Stimulated activated naive CD8-positive, alpha-beta T cell treated with anti-CD3 and anti-CD28 coated beads, Interleukin-15, amount 100 ng/mL, for 72 hours (primary cell): ENCODE data around the gene KIF16B.

Experiments
- ATAC-seq: fragments of 150-1000 bp; cut with Tn5 transposase; 2 replicates; pipeline ENCODE4 v1.10.0; 2021; ENCODE audit warnings: mild to moderate bottlenecking, moderate library complexity
- DNase-seq, 2 donors: peaks; one replicate each; pipeline ENCODE4 v3.0.0; 2021 to 2022
- H3K27ac Mint-ChIP-seq, 2 donors: one replicate each; pipeline ENCODE4 v1.8.0; 2022; ENCODE audit warnings: mild to moderate bottlenecking in 2 of 2, mixed read lengths in 2 of 2, moderate library complexity in 2 of 2
- H3K27me3 Mint-ChIP-seq: one replicate; pipeline ENCODE4 v1.8.0; 2022; ENCODE audit warnings: mixed read lengths
- H3K4me1 Mint-ChIP-seq: one replicate; pipeline ENCODE4 v1.8.0; 2022; ENCODE audit warnings: mild to moderate bottlenecking, mixed read lengths
- H3K4me3 Mint-ChIP-seq, 2 donors: one replicate each; pipeline ENCODE4 v1.8.0; 2022; ENCODE audit warnings: mild to moderate bottlenecking in 2 of 2, mixed read lengths in 2 of 2, moderate library complexity in 1 of 2
- H3K9me3 Mint-ChIP-seq, 2 donors: one replicate each; pipeline ENCODE4 v1.8.0; 2022; ENCODE audit warnings: mixed read lengths in 2 of 2

KIF16B gene

GRCh38 chr20:16432466-16433292, 140.6 kb downstream of the KIF16B start:
- no peak for DNase-seq
- no peak overlapping the region for H3K27ac Mint-ChIP-seq
- H3K4me1 Mint-ChIP-seq: no peaks in the 10 kb centered on the region
- H3K27me3 Mint-ChIP-seq: no peaks in the 10 kb centered on the region
- no peaks in the 10 kb centered on the region for H3K9me3 Mint-ChIP-seq
- H3K4me3 Mint-ChIP-seq: no peak overlapping the region
- ATAC-seq: no peak

- Mint-ChIP-seq H3K4me3 (no peak overlapping the region), H3K27me3 (no peaks in the 10 kb centered on the region), H3K4me1 (no peaks in the 10 kb centered on the region), H3K9me3 (peaks cover 0 to 4% of the 10 kb centered on the region in 2 donors), H3K27ac (no peak overlapping the region)
- DNase-seq (no peak), ATAC-seq (no peak)
These were observed 145.1 kb downstream of the KIF16B start for GRCh38 chr20:16428112-16428511.

DNA sequence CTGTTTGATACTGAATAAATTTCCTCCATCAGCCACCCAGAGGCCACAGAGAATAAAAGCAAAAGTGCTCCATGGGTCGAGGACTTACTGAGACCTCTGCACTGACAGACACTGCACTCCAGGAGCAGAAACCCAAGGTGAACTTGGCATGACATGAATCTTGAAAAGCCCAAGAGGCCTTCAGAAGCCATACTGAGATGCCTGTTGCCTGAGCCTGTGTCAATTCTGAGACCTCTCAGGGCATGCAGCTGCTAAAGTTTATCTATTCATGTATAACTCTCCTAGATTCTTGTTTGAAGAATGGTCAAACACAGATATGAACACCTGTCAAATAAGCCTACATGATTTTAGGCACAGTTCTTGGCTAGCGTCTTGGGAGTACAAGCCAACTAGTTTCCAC, 145.7 kb downstream of the KIF16B start:
- no peak overlapping the region for H3K27ac Mint-ChIP-seq
- no peaks in the 10 kb centered on the region for H3K4me1 Mint-ChIP-seq
- no peaks in the 10 kb centered on the region for H3K27me3 Mint-ChIP-seq
- DNase-seq (no peak), ATAC-seq (no peak)
- H3K9me3 Mint-ChIP-seq: peaks cover 0 to 4% of the 10 kb centered on the region in 2 donors
- no peak overlapping the region for H3K4me3 Mint-ChIP-seq

GRCh38 chr20:16424780-16425179, 148.5 kb downstream of the KIF16B start:
- ATAC-seq: no peak
- Mint-ChIP-seq H3K9me3 (peaks cover 0 to 4% of the 10 kb centered on the region in 2 donors), H3K4me1 (no peaks in the 10 kb centered on the region), H3K27ac (no peak overlapping the region), H3K27me3 (no peaks in the 10 kb centered on the region), H3K4me3 (no peak overlapping the region)
- no peak for DNase-seq

- DNase-seq (no peak), ATAC-seq (no peak)
- H3K4me1 Mint-ChIP-seq: no peaks in the 10 kb centered on the region
- H3K4me3 Mint-ChIP-seq: no peak overlapping the region
- peaks cover 0 to 4% of the 10 kb centered on the region in 2 donors for H3K9me3 Mint-ChIP-seq
- H3K27me3 Mint-ChIP-seq: no peaks in the 10 kb centered on the region
- H3K27ac Mint-ChIP-seq: peak overlapping the region in 1 of 2 donors; percentile 34
These were observed 149.7 kb downstream of the KIF16B start for GRCh38 chr20:16423311-16424212.

- Mint-ChIP-seq H3K27me3 (no peaks in the 10 kb centered on the region), H3K9me3 (peaks cover 0 to 4% of the 10 kb centered on the region in 2 donors), H3K4me3 (no peak overlapping the region), H3K27ac (peak overlapping the region in 1 of 2 donors; percentile 74), H3K4me1 (no peaks in the 10 kb centered on the region)
- ATAC-seq (no peak), DNase-seq (no peak)
These were observed 154.0 kb downstream of the KIF16B start for GRCh38 chr20:16419138-16419715.

DNA sequence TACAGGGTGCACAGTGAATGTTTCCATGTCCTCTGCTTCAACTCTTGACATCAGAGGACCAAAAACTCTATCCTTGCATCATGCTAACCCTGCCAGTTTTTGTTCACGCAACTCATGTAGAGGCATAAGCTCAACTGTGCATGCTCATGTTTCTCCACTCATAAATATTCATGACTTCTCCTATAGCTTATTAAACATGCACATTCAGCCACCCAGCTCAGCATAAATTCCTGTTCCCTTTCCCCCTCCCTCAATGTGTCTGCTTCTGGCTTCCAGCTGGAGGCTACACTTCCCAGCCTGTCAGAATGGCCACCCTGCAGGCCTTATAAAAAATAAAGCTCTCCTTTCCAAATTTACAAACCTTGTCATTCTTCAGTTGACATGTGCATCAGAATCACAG, 154.6 kb downstream of the KIF16B start:
- Mint-ChIP-seq H3K27ac (no peak overlapping the region), H3K4me3 (no peak overlapping the region), H3K27me3 (no peaks in the 10 kb centered on the region)

GRCh38 chr20:16417001-16417400, 156.2 kb downstream of the KIF16B start:
- peaks cover 3 to 4% of the 10 kb centered on the region in 2 donors for H3K9me3 Mint-ChIP-seq
- H3K27ac Mint-ChIP-seq: no peak overlapping the region
- no peaks in the 10 kb centered on the region for H3K27me3 Mint-ChIP-seq
- no peaks in the 10 kb centered on the region for H3K4me1 Mint-ChIP-seq
- DNase-seq (no peak), ATAC-seq (no peak)
- H3K4me3 Mint-ChIP-seq: no peak overlapping the region

More for the DNA sequence above, 154.6 kb downstream of the KIF16B start:
- Mint-ChIP-seq H3K4me1 (no peaks in the 10 kb centered on the region), H3K9me3 (no peaks in the 10 kb centered on the region)
- ATAC-seq: no peak
- DNase-seq: no peak

- Mint-ChIP-seq H3K27ac (no peak overlapping the region), H3K4me1 (no peaks in the 10 kb centered on the region), H3K9me3 (peaks cover 6 to 10% of the 10 kb centered on the region in 2 donors), H3K4me3 (no peak overlapping the region), H3K27me3 (no peaks in the 10 kb centered on the region)
- no peak for ATAC-seq
- no peak for DNase-seq
These were observed 157.9 kb downstream of the KIF16B start for GRCh38 chr20:16415071-16416053.

DNA sequence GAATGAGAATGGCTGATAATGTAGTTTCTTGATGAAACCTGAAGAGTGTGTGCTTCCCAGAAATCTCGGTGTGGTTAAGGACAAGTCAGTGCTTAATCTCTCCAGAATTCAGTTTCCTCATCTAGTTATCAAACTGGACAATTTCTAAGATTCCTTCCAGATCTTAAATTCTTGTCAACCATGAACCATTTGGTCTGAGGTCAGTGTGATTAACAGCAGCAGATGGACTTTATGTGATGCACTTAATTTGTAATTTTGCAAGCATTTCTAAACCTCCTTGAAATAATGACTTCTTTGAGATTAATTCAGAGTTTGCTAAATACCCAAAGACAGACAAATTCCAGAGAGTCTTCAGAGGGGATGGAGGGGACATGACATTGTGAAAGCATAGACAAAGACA, 160.3 kb downstream of the KIF16B start:
- Mint-ChIP-seq H3K27ac (no peak overlapping the region), H3K27me3 (no peaks in the 10 kb centered on the region), H3K4me1 (no peaks in the 10 kb centered on the region), H3K9me3 (peaks cover 6 to 10% of the 10 kb centered on the region in 2 donors), H3K4me3 (no peak overlapping the region)
- no peak for DNase-seq
- no peak for ATAC-seq

DNA sequence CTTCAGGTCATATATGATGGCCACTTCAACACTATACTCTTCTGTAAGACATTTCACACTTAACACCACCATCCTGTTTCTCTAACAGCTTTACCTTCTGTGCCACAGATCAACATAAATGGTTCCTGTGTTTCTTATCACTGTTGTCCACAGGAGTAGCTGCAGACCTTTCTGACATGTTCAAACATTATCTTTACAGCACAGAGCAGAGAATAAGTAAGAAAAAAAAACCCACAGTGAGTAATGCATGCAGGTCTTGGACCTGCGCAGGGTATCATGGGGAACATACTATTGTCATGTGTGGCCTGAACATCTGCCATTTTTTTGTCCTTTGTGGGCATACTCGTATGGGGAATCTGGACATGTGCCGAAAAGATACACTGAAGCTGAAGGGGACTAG, 161.9 kb downstream of the KIF16B start:
- ATAC-seq (no peak), DNase-seq (no peak)
- Mint-ChIP-seq H3K4me3 (no peak overlapping the region), H3K9me3 (peaks cover 6 to 10% of the 10 kb centered on the region in 2 donors), H3K27me3 (no peaks in the 10 kb centered on the region), H3K4me1 (no peaks in the 10 kb centered on the region), H3K27ac (no peak overlapping the region)

- ATAC-seq (no peak), DNase-seq (no peak)
- no peak overlapping the region for H3K4me3 Mint-ChIP-seq
- H3K27ac Mint-ChIP-seq: no peak overlapping the region
- no peaks in the 10 kb centered on the region for H3K4me1 Mint-ChIP-seq
- H3K9me3 Mint-ChIP-seq: peaks cover 6 to 10% of the 10 kb centered on the region in 2 donors
- H3K27me3 Mint-ChIP-seq: no peaks in the 10 kb centered on the region
These were observed 162.6 kb downstream of the KIF16B start for GRCh38 chr20:16410626-16411025.

DNA sequence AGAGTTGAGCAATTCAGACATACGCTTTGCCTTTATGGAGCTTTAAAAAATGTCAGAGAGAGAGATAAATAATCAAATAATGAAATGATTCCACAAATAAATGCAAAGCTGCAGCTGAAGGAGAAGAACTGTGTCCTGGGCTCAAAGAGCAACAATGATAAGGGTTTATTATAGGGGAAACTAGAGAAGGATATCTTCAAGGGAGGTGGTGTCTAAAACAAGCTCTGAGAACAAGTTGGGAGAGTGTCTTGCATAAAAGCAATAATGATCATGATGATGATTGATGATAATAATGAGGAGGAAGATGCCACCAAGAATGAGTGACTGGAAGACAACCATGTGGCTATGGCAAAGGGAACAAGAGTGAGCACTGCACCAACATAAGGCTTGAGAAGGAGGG, 164.3 kb downstream of the KIF16B start:
- H3K27me3 Mint-ChIP-seq: no peaks in the 10 kb centered on the region
- no peak for ATAC-seq

GRCh38 chr20:16407251-16408067, 165.8 kb downstream of the KIF16B start:
- Mint-ChIP-seq H3K27me3 (no peaks in the 10 kb centered on the region), H3K4me3 (no peak overlapping the region), H3K4me1 (no peaks in the 10 kb centered on the region), H3K9me3 (peaks cover 6 to 10% of the 10 kb centered on the region in 2 donors), H3K27ac (no peak overlapping the region)
- DNase-seq (no peak), ATAC-seq (no peak)

More for the DNA sequence above, 164.3 kb downstream of the KIF16B start:
- Mint-ChIP-seq H3K4me1 (no peaks in the 10 kb centered on the region), H3K4me3 (no peak overlapping the region), H3K27ac (no peak overlapping the region), H3K9me3 (peaks cover 6 to 10% of the 10 kb centered on the region in 2 donors)
- DNase-seq: no peak
